Calu3 (cell line): ENCODE data around the gene PCDH9. TPM values are rescaled to one million over a fixed set of nuclear protein-coding genes. Genes with fewer than 3 reads are reported as not detected.

ENCODE experiments used
- BruUV-seq: library from RNA; stranded (reverse); fragments of 400-500 nt; replicated peaks from 2 replicates; lab custom pipeline; 2021; lab: Mats Ljungman, UMichigan
- CTCF ChIA-PET: fragments of 300-600 bp; sonication (Branson Sonifier 250); formaldehyde crosslinking; loops from one replicate; lab custom pipeline; 2022; ENCODE audit warnings: antibody characterized with exemption; lab: Charles Lee
- DNase-seq: peaks from one replicate; pipeline ENCODE4 v3.0.0; 2022
- H3K27ac Mint-ChIP-seq: one replicate; pipeline ENCODE4 v1.8.0; 2022; ENCODE audit warnings: mixed read lengths; ENCODE audit not compliant: unreplicated experiment
- H3K27me3 Mint-ChIP-seq: one replicate; pipeline ENCODE4 v1.8.0; 2022; ENCODE audit warnings: mixed read lengths; ENCODE audit not compliant: unreplicated experiment
- H3K36me3 Mint-ChIP-seq: one replicate; pipeline ENCODE4 v1.8.0; 2022; ENCODE audit warnings: mild to moderate bottlenecking, moderate library complexity, mixed read lengths; ENCODE audit not compliant: insufficient read depth, unreplicated experiment
- H3K4me1 Mint-ChIP-seq: one replicate; pipeline ENCODE4 v1.8.0; 2022; ENCODE audit warnings: mild to moderate bottlenecking, low read depth, mixed read lengths; ENCODE audit not compliant: unreplicated experiment
- H3K4me3 Mint-ChIP-seq: one replicate; pipeline ENCODE4 v1.8.0; 2022; ENCODE audit warnings: mild to moderate bottlenecking, low read depth, moderate library complexity, mixed read lengths; ENCODE audit not compliant: unreplicated experiment
- H3K9me3 Mint-ChIP-seq: one replicate; pipeline ENCODE4 v1.8.0; 2022; ENCODE audit warnings: low read depth, mixed read lengths; ENCODE audit not compliant: unreplicated experiment
- intact Hi-C: fragments of 100-400 bp; cut with micrococcal nuclease; formaldehyde crosslinking; loops from one replicate; pipeline ENCODE4 v1.10.0; 2022; ENCODE audit not compliant: unreplicated experiment
- total RNA-seq: library from RNA; stranded (reverse); gene quantifications from 2 replicates; pipeline ENCODE4 v1.2.3, GENCODE V29; 2022
- TF ChIP-seq, protein P1 (sequence below): fragments of 200-600 bp; IDR thresholded peaks from one replicate; pipeline ENCODE4 v1.8.0; 2022; ENCODE audit warnings: antibody characterized with exemption; ENCODE audit not compliant: unreplicated experiment

PCDH9 gene
- total RNA-seq, 1 experiment from 2014 or later = 1.3 TPM

- intact Hi-C loops = no loop called here
- TF ChIP-seq, protein P1, sequence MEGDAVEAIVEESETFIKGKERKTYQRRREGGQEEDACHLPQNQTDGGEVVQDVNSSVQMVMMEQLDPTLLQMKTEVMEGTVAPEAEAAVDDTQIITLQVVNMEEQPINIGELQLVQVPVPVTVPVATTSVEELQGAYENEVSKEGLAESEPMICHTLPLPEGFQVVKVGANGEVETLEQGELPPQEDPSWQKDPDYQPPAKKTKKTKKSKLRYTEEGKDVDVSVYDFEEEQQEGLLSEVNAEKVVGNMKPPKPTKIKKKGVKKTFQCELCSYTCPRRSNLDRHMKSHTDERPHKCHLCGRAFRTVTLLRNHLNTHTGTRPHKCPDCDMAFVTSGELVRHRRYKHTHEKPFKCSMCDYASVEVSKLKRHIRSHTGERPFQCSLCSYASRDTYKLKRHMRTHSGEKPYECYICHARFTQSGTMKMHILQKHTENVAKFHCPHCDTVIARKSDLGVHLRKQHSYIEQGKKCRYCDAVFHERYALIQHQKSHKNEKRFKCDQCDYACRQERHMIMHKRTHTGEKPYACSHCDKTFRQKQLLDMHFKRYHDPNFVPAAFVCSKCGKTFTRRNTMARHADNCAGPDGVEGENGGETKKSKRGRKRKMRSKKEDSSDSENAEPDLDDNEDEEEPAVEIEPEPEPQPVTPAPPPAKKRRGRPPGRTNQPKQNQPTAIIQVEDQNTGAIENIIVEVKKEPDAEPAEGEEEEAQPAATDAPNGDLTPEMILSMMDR = no peak
- Mint-ChIP-seq H3K27me3 (no peaks in the 10 kb centered on the region), H3K4me3 (no peak overlapping the region), H3K9me3 (no peaks in the 10 kb centered on the region), H3K27ac (no peak overlapping the region), H3K4me1 (no peaks in the 10 kb centered on the region), H3K36me3 (no peaks in the 10 kb centered on the region)
- DNase-seq = no peak
- BruUV-seq = no TSS peak
- CTCF ChIA-PET = no interaction called here
Measured at GRCh38 chr13:66407128-66407527, 823.0 kb downstream of the PCDH9 start.

DNA sequence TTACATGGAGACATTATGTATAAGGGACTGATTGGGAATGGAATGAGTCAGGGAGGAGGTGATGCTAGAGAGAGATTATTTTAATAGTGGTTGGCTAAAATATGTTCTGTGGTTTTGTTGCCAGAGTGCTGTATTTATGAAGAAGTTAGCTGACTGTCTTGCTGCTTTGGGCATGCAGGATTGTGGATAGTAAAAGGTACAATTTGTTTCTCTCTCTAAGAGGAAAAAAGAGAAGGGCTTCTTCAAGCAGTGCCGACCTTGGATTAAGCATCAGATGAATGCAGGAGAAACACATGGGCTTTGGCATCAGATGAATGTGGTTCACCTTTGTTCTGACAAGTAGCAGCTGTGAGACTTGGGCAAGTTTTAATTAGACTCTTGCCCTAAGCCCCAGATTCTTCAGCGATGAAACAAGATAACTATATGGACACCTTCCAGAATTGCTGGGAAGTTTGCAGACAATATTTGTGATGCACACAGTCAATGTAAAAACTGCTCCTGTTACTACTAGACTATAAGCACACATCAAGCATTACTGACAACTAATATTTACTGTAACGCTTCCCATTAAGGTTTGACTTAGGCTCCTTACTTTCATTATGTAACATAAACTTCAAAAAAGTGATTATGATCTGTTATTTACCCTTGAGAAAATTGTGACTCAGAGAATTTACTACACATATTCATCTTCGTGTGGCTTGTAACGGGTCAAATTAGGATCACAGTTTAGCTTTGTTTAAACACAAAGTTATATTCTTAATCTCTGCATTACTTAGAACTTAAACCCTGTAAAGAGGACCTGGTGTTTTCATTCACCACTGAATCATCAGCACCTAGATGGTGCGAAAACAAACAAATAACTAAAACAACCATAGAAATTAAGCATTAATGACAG lies 824.0 kb downstream of the PCDH9 start:
- no peaks in the 10 kb centered on the region for H3K4me1 Mint-ChIP-seq
- TF ChIP-seq, protein P1 = no peak
- H3K9me3 Mint-ChIP-seq = no peaks in the 10 kb centered on the region
- intact Hi-C loops = no loop called here
- no peak overlapping the region for H3K27ac Mint-ChIP-seq
- no peaks in the 10 kb centered on the region for H3K27me3 Mint-ChIP-seq
- BruUV-seq = no TSS peak
- CTCF ChIA-PET = no interaction called here
- H3K4me3 Mint-ChIP-seq = no peak overlapping the region
- no peak for DNase-seq
- no peaks in the 10 kb centered on the region for H3K36me3 Mint-ChIP-seq

DNA sequence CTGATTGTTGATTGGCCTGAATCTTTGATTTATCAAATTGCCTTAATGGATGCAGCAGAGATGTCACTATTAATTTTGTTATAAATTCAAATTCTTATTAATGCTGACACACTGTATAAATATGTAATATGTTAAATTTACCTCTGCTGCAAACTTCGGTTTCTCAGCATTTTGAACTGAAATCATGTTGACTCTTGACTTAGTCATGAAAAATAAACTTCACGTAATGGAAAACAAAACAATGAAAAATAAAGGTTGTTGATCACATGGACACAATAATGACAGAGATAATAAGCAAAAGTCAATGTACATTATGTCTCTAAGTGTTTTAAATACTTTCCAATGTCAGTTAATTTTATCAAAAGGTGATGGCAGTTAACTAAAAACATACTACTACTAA lies 827.6 kb downstream of the PCDH9 start:
- Mint-ChIP-seq H3K9me3 (no peaks in the 10 kb centered on the region), H3K4me3 (no peak overlapping the region), H3K27me3 (no peaks in the 10 kb centered on the region), H3K27ac (no peak overlapping the region), H3K36me3 (no peaks in the 10 kb centered on the region), H3K4me1 (no peaks in the 10 kb centered on the region)
- TF ChIP-seq, protein P1 = no peak
- intact Hi-C loops = no loop called here
- CTCF ChIA-PET = no interaction called here
- DNase-seq = no peak
- BruUV-seq = no TSS peak

GRCh38 chr13:66402066-66402465 lies 828.1 kb downstream of the PCDH9 start:
- intact Hi-C loops = no loop called here
- TF ChIP-seq, protein P1 = no peak
- Mint-ChIP-seq H3K9me3 (no peaks in the 10 kb centered on the region), H3K4me1 (no peaks in the 10 kb centered on the region), H3K27ac (no peak overlapping the region), H3K36me3 (no peaks in the 10 kb centered on the region), H3K27me3 (no peaks in the 10 kb centered on the region), H3K4me3 (no peak overlapping the region)
- BruUV-seq = no TSS peak
- CTCF ChIA-PET = no interaction called here
- DNase-seq = no peak
